Lower leg skin (tissue), 3 donors: ENCODE measurements around the gene SENP3.

Experiments used
- CTCF ChIP-seq, 3 donors: fragments of 450-650 bp; IDR thresholded peaks; one replicate each; pipeline ENCODE4 v1.5.1; 2016; ENCODE audit warnings: antibody characterized with exemption in 3 of 3, mild to moderate bottlenecking in 3 of 3, moderate library complexity in 2 of 3
- POLR2A ChIP-seq, 2 donors: fragments of 450-650 bp; IDR thresholded peaks; one replicate each; pipeline ENCODE4 v1.6.1; 2016 to 2017; ENCODE audit warnings: antibody characterized with exemption in 2 of 2, mild to moderate bottlenecking in 1 of 2, moderate library complexity in 1 of 2

DNA sequence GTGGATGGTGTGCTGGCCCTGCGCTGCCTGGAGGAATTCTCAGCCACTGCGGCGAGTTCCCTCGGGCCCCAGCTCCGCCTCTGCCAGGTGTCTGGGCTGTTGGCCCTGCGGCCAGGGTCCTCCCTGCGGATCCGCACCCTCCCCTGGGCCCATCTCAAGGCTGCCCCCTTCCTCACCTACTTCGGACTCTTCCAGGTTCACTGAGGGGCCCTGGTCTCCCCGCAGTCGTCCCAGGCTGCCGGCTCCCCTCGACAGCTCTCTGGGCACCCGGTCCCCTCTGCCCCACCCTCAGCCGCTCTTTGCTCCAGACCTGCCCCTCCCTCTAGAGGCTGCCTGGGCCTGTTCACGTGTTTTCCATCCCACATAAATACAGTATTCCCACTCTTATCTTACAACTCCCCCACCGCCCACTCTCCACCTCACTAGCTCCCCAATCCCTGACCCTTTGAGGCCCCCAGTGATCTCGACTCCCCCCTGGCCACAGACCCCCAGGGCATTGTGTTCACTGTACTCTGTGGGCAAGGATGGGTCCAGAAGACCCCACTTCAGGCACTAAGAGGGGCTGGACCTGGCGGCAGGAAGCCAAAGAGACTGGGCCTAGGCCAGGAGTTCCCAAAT is 4.5 kb upstream of the SENP3 start:
- TF ChIP-seq CTCF (IDR thresholded peaks at IDR 0.05) (no peak), POLR2A (IDR thresholded peaks at IDR 0.05) (no peak)
